SK-MEL-5 (cell line): ENCODE data around the gene CCL4L2. TPM values are rescaled to one million over a fixed set of nuclear protein-coding genes. Genes with fewer than 3 reads are reported as not detected.
"Not testable (repeated sequence)": the region's sequence is repeated elsewhere in the genome, so short reads cannot be mapped to it uniquely, and the experiment has no call there.

Experiments used
- DNase-seq: peaks from one replicate; pipeline ENCODE4 v3.0.0-alpha.2; 2016; ENCODE audit warnings: low read depth, low spot score
- in situ Hi-C: cut with HindIII; loops from 2 replicates; pipeline ENCODE4 v1.10.0; 2016; ENCODE audit warnings: low sequenced_read_pairs, high pct_unique_total_duplicates, low pct_unique_long_range_greater_than_20kb
- total RNA-seq: library from RNA; depleted of rRNA; stranded (reverse); fragments of >200 nt; shearing (Covaris generic); gene quantifications from 2 replicates; pipeline ENCODE4 v1.2.3, GENCODE V29; 2014

The CCL4L2 gene
- total RNA-seq, 1 experiment from 2014 or later: not detected

DNA sequence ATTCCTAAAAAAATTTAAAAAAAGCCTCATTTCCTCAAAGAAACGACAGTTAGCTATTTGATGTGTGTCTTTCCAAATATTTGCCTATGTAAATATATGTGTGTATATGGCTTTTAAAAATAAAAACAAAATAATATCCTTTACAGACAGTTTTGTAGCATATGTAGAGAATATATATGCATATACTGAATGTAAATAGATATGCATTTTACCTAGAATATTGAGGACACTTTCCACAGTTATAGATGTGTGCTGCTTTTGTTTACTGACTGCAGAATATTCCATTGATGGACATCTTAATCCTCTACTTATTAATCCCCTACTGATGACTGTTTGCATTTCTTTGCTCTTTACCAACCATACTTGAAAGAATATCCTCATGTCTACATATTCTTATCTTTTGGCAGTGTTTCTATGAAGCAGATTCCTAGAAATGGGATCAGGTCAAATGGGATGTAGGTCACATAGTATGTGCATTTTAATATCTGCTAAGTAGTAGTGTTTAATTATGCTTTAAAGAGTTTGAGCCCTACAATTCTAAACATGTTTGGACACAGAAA is 17.6 kb upstream of the CCL4L2 start:
- no peak for DNase-seq
- in situ Hi-C loops: no loop called here

- DNase-seq, in situ Hi-C loops: not testable (repeated sequence)
Measured at GRCh38 chr17:36194147-36194831, 16.6 kb upstream of the CCL4L2 start.

- DNase-seq, in situ Hi-C loops: not testable (repeated sequence)
Measured at GRCh38 chr17:36194832-36195433, 15.9 kb upstream of the CCL4L2 start.

GRCh38 chr17:36195434-36196130 is 15.3 kb upstream of the CCL4L2 start:
- in situ Hi-C loops: no loop called here
- DNase-seq: no peak

DNA sequence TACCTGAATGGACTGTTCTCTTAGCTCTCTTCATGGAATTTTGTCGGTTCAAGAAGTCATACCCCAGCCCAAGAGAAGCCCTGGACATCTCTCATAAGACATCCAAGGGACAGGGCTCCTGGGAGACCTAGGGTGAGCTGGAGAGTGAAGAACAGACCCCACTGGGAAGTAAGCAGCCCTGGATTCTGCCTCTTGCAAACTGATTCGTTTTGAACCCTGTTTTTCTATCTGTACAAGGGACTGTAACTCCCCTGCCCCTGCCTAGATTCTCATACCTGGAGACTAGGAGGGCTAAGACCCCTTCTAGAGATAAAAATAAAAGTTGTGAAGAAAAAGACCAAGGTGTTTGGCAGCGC is 14.8 kb upstream of the CCL4L2 start:
- no peak for DNase-seq
- in situ Hi-C loops: no loop called here

- peak; percentile 2 for DNase-seq
- in situ Hi-C loops: no loop called here
Measured at GRCh38 chr17:36197387-36197703, 13.5 kb upstream of the CCL4L2 start.

DNA sequence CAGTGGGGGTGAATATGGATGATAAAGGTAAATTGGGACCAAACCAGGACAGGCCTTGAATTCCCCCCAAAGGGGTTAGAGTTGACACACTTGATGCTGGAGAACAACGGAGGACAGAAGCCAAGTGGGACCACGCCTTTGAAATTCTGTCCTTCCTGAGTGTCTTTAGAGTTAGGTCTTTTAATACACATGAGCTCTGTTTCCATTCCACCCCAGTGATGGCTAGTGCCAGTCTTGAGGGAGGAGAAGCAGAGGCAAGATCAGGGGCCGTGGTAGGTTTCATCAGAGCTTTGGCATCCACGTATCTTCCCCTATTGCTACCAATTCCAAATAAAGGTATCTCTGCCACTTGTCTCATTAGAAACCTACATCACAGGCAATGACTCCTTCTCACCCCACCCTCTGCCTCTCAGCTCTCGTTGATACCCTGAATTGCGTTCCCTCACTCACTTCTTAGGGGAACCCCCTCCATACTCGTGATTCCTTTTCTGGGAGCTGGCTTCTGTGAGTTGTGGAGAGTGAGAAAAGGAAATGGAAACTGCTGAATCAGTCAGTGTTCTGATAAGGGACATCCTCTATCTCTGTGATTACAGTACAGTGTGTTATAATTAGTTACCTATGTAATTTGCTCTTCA is 11.9 kb upstream of the CCL4L2 start:
- in situ Hi-C loops: no loop called here
- DNase-seq: no peak

DNA sequence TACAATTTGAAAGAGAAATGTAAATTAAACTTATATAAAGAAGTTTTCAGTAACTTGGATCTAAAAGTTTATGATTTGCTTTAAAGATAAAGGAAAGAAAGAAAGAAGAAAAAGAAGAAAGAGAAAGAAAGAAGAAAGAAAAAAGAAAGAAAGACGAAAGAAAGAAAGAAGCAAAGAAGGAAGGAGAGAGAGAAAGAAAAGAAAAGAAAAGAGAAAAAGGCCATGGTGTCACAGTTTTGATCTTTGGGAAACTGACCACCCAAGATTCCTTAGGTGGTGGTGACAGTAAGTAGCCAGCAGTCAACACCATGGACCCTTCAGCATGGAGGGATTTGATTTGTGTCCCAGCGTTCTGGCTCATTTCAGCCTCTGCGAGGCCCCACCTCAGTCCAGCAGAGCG is 9.8 kb upstream of the CCL4L2 start:
- DNase-seq, in situ Hi-C loops: not testable (repeated sequence)

DNA sequence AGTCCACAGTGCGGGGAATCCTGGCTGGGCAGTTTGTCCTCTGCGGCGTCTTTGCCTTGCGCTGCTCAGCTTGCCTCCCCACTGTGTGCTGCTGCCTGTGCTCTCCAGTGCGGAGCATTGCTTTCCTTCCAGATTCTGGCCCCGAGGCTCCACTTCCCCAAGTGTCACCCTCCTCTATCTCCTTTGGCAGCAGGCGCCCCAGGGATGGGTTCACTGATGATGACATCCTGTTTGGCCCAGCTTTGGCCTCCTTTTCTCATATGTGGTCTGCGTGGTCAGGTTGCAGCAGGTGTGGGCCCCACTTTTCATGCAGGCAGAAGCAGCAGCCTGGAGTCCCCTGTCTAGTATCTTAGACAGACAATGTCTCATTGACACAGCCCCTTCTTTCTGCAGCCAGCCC is 9.4 kb upstream of the CCL4L2 start:
- DNase-seq, in situ Hi-C loops: not testable (repeated sequence)

DNA sequence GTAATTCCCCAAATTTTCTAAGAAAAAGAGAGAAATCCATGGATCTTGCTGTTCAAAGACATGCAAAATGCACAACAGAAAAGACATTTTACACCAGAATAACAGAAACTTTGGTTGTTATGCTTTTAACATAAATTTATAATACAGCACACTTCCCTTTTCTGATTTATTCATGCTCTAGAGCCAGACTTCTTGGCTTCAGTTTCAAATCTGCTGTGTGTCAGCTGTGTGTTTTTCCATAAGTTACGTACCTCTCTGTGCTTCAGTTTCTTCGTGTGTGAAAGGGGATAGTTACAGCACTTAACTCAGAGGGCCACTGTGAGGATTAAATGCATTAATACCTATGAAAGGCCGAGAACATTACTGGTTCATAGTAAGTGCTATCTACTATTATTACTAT is 7.5 kb upstream of the CCL4L2 start:
- in situ Hi-C loops: no loop called here
- DNase-seq: no peak

- in situ Hi-C loops: no loop called here
- DNase-seq: no peak
Measured at GRCh38 chr17:36204724-36205500, 6.0 kb upstream of the CCL4L2 start.

GRCh38 chr17:36205637-36206485 is 5.0 kb upstream of the CCL4L2 start:
- in situ Hi-C loops: no loop called here

GRCh38 chr17:36206486-36206821 is 4.4 kb upstream of the CCL4L2 start:
- in situ Hi-C loops, DNase-seq: not testable (repeated sequence)

More at GRCh38 chr17:36205637-36206485, 5.0 kb upstream of the CCL4L2 start:
- DNase-seq: no peak

DNA sequence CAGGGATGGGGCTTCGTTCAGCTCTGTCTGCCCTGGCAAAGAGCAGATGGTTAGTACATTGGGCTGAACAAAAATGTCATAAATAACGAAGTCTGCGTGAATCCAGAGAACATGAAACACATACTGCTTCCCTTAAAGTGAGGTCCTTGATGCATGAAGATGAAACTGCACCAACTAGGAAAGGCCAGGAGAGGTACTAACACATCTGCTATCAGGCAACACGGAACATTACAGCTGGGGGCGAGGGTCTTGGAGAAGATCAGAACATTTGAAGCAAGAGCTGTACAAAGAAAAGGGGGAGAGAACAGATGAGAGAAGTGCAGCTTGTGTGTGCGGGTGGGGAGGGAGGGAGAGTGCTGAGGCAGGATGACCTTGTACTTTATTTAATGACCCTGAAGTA is 3.5 kb upstream of the CCL4L2 start:
- in situ Hi-C loops, DNase-seq: not testable (repeated sequence)

GRCh38 chr17:36209575-36209974 is 1.3 kb upstream of the CCL4L2 start:
- in situ Hi-C loops: no loop called here
- DNase-seq: no peak

- in situ Hi-C loops, DNase-seq: not testable (repeated sequence)
Measured at GRCh38 chr17:36211484-36212271, 815 bp downstream of the CCL4L2 start.
